GM12865 (cell line): ENCODE measurements around the gene GTF2F1.

Experiments
- DNase-seq: peaks from one replicate; pipeline ENCODE4 v3.0.0; 2010; ENCODE audit warnings: low read depth
- H3K4me3 ChIP-seq: 2 replicates; pipeline ENCODE4 v1.5.1; 2011; ENCODE audit warnings: mild to moderate bottlenecking, low read depth, low read length, control low read depth
- TF ChIP-seq, protein P1 (sequence below): IDR thresholded peaks from 2 replicates; pipeline ENCODE4 v1.5.1; 2011; ENCODE audit warnings: low read length, control low read depth, low read depth, inconsistent platforms; ENCODE audit not compliant: insufficient read depth; ENCODE audit errors: missing control alignments

Gene GTF2F1

DNA sequence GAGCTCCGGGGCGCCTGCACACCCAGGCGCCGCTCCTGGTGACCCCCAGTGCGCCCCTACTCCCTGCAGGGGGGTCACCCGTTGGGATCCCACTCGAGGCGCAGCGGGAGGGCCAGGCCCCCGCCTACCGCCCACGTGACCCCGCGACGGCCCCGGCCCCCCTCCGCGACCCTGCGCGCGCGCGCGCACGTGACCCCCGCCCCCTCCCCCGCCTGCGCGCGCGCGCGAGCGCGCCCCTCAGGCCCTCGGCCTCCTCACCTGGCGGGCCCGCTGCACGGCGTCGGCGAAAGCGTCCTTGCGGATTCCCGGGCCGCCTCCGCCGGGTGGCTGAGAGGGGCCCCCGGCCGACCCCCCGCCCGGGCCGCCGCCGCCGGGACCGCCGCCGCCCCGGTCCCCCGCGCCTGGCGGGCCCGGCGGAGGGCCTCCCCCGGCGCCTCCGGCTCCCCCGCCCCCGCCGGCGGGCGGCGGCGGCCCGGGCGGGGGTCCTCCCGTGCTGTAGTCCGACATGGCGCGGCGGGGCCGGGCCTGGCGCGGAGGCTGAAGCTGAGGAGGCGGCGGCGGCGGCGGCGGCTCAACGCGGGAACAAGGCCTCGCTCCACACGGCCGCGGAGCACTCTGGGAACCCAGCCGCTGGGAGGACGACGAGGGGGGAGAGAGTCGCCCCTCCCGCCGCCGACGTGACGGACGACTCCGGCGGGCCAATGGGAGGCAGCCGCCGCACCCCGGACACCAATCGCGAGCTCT is 31.4 kb upstream of the GTF2F1 start, which contains the start of gene KHSRP:
Gene KHSRP (minus strand): TSS at position 617 of the 744 bp plus-strand sequence. CDS start 110 bp downstream, at position 507.
- DNase-seq, result peak; percentile 46
- TF ChIP-seq, protein P1, sequence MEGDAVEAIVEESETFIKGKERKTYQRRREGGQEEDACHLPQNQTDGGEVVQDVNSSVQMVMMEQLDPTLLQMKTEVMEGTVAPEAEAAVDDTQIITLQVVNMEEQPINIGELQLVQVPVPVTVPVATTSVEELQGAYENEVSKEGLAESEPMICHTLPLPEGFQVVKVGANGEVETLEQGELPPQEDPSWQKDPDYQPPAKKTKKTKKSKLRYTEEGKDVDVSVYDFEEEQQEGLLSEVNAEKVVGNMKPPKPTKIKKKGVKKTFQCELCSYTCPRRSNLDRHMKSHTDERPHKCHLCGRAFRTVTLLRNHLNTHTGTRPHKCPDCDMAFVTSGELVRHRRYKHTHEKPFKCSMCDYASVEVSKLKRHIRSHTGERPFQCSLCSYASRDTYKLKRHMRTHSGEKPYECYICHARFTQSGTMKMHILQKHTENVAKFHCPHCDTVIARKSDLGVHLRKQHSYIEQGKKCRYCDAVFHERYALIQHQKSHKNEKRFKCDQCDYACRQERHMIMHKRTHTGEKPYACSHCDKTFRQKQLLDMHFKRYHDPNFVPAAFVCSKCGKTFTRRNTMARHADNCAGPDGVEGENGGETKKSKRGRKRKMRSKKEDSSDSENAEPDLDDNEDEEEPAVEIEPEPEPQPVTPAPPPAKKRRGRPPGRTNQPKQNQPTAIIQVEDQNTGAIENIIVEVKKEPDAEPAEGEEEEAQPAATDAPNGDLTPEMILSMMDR, result no peak
- H3K4me3 ChIP-seq, result peak within 1 kb of the TSS; percentile 72

DNA sequence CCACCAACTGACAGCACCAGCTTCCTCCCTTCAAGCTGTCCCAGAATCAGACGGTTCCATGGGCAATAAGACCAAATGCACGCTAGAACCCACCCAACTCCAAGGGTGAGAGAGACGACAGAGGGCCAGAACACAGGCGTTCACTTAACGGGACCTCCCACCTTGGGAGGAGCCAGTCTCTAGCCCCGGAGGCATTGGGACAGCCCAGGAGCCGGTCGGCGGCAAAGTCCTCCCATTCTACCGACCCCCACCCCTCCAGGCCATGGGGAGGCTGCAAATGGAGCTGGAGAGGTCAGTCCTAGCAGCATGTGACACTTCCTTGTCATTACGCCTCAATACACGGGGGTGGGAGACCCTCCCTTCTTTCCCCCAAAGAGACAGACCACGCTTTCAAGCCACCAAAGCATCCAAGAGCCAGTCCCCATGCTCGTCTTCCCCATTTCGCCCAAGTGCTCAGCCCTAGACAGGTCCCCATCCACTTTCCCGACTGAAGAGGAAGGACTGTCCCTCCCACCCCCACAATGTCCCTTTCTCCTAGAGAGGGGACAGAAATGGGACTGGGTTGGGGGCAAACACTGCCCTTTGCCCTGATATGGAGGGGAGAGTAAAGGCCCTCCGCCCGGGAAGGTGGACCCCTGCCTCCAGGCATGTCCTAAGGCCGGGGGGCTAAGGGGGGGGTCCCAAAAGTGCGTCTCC is 30.7 kb upstream of the GTF2F1 start:
- TF ChIP-seq, protein P1, result no peak
- peak overlapping the region; percentile 72 for H3K4me3 ChIP-seq
- peak; percentile 56 for DNase-seq

- TF ChIP-seq, protein P1, result no peak
- no peak for DNase-seq
- no peak overlapping the region for H3K4me3 ChIP-seq
Observed at GRCh38 chr19:6421075-6422014, 28.4 kb upstream of the GTF2F1 start.

GRCh38 chr19:6418562-6418932 is 25.6 kb upstream of the GTF2F1 start:
- H3K4me3 ChIP-seq, result no peak overlapping the region
- no peak for DNase-seq
- TF ChIP-seq, protein P1, result no peak

- DNase-seq, result no peak
- TF ChIP-seq, protein P1, result no peak
- no peak overlapping the region for H3K4me3 ChIP-seq
Observed at GRCh38 chr19:6417713-6418561, 25.0 kb upstream of the GTF2F1 start.
